GM19351 (cell line): ENCODE data around the gene OR4C5.
"Not testable (repeated sequence)": the region's sequence is repeated elsewhere in the genome, so short reads cannot be mapped to it uniquely, and the experiment has no call there.

Experiments used
- ATAC-seq: cut with Tn5 transposase; IDR thresholded peaks from one replicate; pipeline ENCODE4 v1.9.1; 2021; ENCODE audit warnings: mild to moderate bottlenecking, moderate library complexity; ENCODE audit not compliant: unreplicated experiment

Gene OR4C5

DNA sequence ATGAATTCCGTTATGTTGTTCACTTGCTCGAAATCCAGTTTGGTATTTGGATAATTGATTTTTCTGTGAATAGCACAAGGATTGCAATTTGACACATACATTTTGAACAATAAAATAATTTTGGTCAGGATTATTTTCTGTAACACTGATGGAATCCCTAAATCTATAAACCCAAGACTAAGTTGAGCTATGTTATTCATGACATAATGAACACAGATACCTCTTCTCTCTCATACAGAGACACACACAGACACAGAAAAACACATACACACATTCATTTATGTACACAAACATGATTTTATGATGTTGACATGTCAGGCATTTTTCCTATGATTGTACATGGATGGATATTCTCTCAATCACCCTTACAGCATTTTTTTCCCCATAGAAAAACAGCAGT, at the start of gene OR4C5:
OR4C5 (minus strand) TSS at position 101 of the 400 bp plus-strand sequence; CDS start at position 101, 0 bp downstream.
- no peak for ATAC-seq

DNA sequence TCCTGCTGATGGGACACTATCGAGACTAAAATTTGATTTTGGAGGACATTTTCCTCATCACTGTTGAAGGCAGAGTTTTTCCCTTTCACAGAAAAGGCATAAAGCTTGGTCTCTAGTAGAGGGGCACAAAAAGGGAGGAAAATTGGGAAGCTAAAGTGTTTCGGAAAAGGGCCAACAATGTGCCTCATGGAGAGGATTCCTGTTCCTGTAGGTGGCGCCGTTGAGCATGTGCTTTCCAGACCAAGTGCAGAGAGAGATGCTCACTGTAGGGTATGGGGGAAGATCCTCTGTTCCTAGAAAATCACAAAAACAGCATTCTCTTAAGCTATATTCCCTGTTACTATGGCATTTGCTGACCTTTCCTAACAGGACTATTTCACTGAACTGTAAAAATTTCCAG, 18.4 kb upstream of the OR4C5 start:
- no peak for ATAC-seq

DNA sequence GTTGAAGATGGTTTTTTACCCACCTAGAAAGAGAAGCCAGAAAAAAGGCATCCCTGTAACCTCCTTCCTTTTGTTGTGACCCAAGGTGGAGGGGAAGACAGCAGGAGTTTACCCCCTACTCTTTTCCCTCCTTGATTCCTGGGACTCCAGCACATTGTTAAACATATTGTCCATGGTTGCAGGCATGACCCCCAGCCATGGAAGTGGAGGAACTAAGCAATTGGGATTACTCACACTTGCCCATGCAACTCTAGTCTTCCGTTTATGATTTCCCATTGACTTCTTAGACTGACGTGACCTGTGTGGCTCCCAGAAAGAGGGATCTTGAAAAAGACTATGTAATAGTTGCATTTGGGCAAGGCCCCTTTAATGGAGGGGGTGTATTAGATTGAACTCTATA, 17.9 kb upstream of the OR4C5 start:
- not testable (repeated sequence) for ATAC-seq

DNA sequence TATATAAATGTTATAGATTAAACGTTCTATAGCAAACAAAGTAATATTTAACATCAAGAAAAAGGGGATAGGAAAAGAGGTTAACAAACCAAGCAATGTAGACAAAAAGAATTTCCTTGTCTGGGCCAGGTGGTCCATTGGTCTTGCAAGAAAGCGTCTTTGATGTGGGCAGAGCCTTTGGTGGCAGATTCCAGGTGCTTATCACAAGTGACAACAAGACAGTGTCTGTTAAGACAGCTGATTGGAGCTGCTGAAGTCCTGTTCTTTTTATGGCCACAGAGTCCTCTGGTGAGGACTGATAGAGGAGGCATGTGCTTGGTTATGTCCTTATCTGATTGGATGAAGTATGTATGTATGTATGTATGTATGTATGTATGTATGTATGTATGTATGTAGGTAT, 5.0 kb downstream of the OR4C5 start:
- not testable (repeated sequence) for ATAC-seq

DNA sequence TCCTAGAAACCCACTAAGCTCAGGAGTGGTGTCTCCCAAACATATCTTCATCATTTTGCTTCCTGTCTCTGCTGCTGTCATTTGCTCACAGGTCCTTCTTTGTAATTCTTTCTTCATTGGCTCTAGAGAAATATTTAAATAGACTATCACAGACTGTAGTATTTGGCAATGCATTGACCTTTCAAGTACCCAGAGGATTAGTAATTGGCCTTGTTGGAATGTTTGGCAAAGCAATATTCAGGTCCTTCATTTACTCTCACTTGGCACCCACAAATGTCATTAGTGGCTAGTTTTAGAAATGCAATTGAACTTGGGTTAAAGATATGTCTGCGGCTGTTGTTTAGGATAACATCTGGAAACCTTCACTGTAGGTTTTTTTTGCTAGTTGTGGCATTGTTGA, 11.6 kb downstream of the OR4C5 start:
- no peak for ATAC-seq

DNA sequence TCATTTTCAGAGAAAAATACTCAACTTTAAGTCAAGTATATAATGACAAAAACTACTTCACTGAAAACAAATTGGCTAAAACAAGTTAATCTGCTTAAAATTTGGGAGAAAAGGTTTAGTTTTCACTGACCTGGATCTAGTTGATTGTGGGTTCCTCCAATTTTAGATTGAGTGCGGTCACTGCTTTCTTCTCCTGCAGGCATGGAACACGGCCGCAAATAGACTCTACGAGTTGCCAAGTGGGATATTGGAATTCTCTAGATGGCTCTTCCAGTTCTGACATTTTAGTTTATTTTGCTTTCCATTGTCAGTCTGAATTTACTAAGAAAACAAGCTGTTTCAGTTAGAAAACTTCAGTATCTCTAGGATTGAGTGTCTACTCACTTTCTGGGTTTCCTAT, 12.3 kb downstream of the OR4C5 start:
- no peak for ATAC-seq

DNA sequence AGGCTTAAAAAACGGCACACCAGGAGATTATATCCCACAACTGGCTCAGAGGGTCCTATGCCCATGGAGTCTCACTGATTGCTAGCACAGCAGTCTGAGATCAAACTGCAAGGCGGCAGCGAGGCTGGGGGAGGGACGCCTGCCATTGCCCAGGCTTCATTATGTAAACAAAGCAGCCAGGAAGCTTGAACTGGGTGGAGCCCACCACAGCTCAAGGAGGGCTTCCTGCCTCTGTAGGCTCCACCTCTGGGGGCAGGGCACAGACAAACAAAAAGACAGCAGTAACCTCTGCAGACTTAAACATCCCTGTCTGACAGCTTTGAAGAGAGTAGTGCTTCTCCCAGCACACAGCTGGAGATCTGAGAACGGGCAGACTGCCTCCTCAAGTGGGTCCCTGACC, 20.0 kb downstream of the OR4C5 start:
- ATAC-seq: not testable (repeated sequence)

DNA sequence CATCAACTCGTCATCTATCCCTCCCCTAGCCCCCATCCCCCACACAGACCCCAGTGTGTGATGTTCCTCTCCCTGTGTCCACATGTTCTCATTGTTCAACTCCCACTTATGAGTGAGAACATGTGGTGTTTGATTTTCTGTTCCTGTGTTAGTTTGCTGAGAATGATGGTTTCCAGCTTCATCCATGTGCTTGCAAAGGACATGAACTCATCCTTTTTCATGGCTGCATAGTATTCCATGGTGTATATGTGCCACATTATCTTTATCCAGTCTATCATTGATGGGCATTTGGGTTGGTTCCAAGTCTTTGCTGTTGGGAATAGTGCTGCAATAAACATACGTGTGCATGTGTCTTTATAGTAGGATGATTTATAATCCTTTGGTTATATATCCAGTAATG, 23.8 kb downstream of the OR4C5 start:
- ATAC-seq: not testable (repeated sequence)

DNA sequence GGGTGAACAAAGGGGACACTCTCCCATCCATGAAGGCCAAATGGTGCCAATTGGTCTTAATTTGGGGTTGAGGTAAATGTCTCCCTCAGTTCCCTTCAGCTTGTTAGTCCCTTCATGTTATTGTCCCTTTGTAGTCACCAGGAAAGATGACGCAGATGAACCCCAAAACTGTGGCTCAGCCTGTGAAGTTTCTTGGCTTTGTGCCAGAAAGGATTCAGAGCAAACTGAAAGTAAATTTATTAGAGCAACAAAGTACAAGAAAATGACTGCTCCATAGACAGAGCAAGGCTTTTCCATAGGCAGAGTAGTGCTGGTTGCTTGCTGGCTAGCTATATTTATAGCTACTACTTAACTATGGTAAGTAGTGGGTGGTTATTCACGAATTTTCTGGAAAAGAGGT, 24.8 kb downstream of the OR4C5 start:
- no peak for ATAC-seq

DNA sequence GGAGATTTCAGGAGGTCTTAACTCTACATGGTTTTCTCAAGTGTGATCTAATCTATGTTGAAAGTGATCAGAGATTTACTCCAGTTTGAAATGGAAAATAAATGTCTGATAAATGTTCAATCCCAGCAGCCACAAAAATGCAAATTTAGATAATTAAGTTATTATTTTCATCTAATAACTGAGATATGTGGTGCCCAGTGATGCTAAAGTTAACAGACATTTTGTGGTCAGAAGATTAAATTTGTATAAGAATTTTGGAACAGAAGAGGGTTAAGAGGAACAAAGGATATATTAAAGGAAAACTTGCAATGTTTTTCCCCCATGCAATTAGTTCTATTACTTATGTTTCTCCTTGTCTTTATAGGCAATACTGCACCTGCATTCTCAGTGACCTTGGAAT, 41.6 kb downstream of the OR4C5 start, which contains the start of gene OR4C3:
OR4C3 (plus strand) TSS at position 301 of the 400 bp plus-strand sequence. CDS start 102 bp downstream, outside the sequence.
- not testable (repeated sequence) for ATAC-seq

DNA sequence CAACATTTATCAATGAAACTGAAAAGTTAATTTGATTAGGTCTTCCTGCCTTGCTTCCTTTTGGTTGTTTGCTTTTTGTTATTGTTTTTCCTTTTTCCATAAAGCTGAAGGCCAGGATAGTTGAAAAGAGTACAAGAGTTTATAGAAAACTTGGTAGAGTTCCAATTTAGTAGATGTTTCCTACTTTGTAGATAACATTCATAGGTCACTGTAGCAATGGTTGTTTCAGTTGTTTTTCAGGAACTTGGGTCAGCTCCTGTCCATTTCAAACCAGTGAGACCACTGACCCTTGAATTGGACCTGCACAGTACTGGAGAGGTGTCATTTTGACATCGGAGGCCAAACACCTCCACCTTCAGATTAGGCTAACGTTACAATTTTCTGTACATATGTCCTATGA, 46.5 kb downstream of the OR4C5 start:
- ATAC-seq: not testable (repeated sequence)
